ENCODE results near the gene GNAS-AS1. TPM values are rescaled to one million over a fixed set of nuclear protein-coding genes. Genes with fewer than 3 reads are reported as not detected.
A peak's percentile ranks its signal among the peaks of the same experiment; 100 is the strongest.

The GNAS-AS1 gene
- total RNA-seq, 1 donor from 2014 or later: 4.9 TPM

DNA sequence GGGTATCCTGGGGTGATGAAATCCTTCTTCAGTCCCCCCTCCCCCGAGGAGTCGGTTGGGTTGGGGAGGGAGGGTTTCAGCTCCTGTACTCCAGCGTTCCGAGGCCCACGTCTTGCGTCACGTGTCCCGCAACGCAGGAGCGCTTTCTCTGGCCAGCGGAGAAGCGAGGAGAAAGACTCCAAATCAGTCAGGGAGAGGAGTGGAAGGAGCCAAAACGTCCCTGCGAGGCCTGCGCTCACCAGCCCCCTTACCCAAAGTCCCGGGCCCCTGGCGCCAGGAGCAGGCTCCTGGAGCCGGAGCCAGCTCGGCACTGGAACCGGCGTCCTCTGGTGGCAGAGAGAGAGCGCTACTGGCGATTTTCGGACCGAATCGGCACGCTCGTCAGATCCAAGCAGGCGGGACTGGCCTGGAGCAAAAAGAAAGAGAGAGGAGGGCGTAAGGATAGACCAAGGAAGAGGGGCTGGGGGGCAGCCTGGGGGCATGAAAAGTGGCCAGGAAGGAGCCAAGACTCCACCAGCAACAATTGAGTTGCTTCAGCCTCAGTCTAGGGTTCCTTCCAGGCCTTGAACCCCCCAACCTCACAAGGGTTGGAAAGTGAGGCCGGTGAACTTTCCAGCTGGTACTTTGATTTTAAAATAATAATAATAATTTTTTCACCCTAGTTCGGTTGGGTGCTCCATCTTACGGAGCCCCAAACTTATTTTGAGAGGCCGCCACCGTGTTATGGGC lies 2.0 kb upstream of the GNAS-AS1 start, which contains the start of gene GNAS:
GNAS (plus strand) TSS at position 174 of the 729 bp plus-strand sequence.
- peak within 1 kb of the TSS; percentile 94 for H3K4me3 Mint-ChIP-seq (ENCODE audit: unreplicated experiment)
- DNase-seq (ENCODE audit: low spot score): peak; percentile 81
- H3K27ac Mint-ChIP-seq (ENCODE audit: unreplicated experiment): no peak within 1 kb of the TSS
- no peaks in the 10 kb centered on the region for H3K36me3 Mint-ChIP-seq (ENCODE audit: low read depth, unreplicated experiment)
- no peaks in the 10 kb centered on the region for H3K9me3 Mint-ChIP-seq (ENCODE audit: unreplicated experiment)
- peaks cover 34% of the 10 kb centered on the region for H3K4me1 Mint-ChIP-seq (ENCODE audit: unreplicated experiment)
- H3K27me3 Mint-ChIP-seq (ENCODE audit: unreplicated experiment): peaks cover 11% of the 10 kb centered on the region
- TF ChIP-seq, protein P1, sequence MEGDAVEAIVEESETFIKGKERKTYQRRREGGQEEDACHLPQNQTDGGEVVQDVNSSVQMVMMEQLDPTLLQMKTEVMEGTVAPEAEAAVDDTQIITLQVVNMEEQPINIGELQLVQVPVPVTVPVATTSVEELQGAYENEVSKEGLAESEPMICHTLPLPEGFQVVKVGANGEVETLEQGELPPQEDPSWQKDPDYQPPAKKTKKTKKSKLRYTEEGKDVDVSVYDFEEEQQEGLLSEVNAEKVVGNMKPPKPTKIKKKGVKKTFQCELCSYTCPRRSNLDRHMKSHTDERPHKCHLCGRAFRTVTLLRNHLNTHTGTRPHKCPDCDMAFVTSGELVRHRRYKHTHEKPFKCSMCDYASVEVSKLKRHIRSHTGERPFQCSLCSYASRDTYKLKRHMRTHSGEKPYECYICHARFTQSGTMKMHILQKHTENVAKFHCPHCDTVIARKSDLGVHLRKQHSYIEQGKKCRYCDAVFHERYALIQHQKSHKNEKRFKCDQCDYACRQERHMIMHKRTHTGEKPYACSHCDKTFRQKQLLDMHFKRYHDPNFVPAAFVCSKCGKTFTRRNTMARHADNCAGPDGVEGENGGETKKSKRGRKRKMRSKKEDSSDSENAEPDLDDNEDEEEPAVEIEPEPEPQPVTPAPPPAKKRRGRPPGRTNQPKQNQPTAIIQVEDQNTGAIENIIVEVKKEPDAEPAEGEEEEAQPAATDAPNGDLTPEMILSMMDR (IDR thresholded peaks at IDR 0.05; ENCODE audit: unreplicated experiment): no peak

DNA sequence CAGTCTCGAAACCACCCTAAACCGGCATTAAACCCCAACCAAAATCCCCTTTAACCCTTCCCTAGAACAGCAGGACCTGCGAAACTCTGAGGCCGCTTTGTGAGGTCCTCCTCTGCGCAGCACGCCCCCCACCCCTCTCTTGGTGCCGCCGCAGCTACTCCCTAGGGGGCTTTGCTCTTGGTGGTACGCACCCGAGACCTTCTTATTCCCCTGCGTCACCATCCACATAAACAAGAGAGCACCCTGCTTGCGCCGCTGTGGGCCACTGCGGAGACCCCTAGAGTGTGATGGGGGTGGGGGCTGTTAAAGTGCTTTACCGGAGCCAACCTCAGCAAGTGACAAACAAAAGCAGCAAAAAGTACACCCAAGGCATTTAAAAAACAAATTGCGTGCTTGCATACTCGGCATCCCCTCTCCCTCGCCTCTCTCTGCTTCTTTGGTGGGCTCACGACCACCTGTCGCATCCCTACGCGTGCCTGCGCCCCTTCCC lies 1.3 kb upstream of the GNAS-AS1 start:
- H3K9me3 Mint-ChIP-seq (ENCODE audit: unreplicated experiment): no peaks in the 10 kb centered on the region
- peaks cover 34% of the 10 kb centered on the region for H3K4me1 Mint-ChIP-seq (ENCODE audit: unreplicated experiment)
- no peak overlapping the region for H3K27ac Mint-ChIP-seq (ENCODE audit: unreplicated experiment)
- H3K36me3 Mint-ChIP-seq (ENCODE audit: low read depth, unreplicated experiment): no peaks in the 10 kb centered on the region
- peak overlapping the region; percentile 78 for H3K4me3 Mint-ChIP-seq (ENCODE audit: unreplicated experiment)
- no peak for DNase-seq (ENCODE audit: low spot score)
- H3K27me3 Mint-ChIP-seq (ENCODE audit: unreplicated experiment): peaks cover 9% of the 10 kb centered on the region
- TF ChIP-seq, protein P1 (IDR thresholded peaks at IDR 0.05; ENCODE audit: unreplicated experiment): no peak

DNA sequence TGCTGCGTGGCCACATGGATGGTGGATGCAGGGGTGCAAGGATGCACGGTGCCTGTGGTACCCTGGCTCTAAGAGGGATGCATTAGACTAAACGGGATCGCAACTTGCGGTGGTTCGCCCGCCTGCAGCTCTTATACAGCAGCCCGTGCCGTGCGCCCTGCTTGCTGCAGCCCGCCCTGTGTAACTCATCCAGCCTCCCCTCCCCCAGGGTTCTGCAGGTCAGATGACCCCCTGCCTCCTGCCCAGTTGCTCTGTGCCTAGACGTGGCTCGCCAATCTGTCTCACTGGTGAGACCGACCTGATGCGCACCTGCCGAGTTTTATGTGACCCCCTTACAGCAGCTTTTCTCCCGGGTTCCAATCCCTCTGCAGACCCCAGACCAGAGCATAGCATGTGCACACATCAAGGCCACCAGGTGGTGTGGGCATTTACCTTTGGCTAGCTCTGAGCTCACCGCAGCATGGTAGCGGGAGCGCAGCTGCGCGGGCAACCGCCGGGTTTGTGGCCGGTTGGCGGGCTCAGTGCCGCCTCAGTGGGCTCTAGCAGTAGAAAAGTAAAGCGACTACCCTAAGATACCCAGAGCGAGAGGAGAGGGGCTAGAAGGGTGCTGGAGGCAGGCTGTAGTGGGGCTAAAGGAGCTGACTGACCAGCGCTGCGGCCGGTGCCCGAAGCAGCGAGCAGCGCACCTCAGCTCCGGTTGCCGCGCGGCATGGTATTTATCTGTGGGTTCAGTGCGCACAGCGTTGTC lies 693 bp upstream of the GNAS-AS1 start:
- Mint-ChIP-seq H3K9me3 (ENCODE audit: unreplicated experiment) (no peaks in the 10 kb centered on the region), H3K4me1 (ENCODE audit: unreplicated experiment) (peaks cover 33% of the 10 kb centered on the region), H3K27ac (ENCODE audit: unreplicated experiment) (no peak overlapping the region), H3K4me3 (ENCODE audit: unreplicated experiment) (peak overlapping the region; percentile 94), H3K36me3 (ENCODE audit: low read depth, unreplicated experiment) (no peaks in the 10 kb centered on the region), H3K27me3 (ENCODE audit: unreplicated experiment) (peaks cover 9% of the 10 kb centered on the region)
- TF ChIP-seq, protein P1 (IDR thresholded peaks at IDR 0.05; ENCODE audit: unreplicated experiment): no peak
- no peak for DNase-seq (ENCODE audit: low spot score)

DNA sequence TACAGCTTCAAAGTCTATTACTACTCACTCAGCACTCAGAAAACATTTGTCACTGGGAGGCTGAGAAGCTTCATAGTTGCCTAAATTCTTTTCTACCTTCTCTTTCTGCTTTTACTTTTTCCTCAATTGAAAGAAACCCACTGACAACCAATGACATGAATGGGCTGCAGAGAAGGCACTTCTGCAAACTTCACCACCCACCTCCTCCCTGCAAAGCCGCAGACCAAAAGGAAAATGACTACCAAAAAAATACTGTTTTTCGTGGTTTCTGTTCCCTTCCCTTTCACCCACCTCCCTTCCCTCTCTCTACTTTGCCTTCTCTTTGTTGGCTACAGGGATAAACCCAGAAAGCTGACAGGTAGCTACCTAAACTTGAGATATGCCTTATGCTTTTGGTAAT lies 3.2 kb downstream of the GNAS-AS1 start:
- H3K27ac Mint-ChIP-seq (ENCODE audit: unreplicated experiment): no peak overlapping the region
- H3K36me3 Mint-ChIP-seq (ENCODE audit: low read depth, unreplicated experiment): peaks cover 1% of the 10 kb centered on the region
- H3K4me3 Mint-ChIP-seq (ENCODE audit: unreplicated experiment): no peak overlapping the region
- no peaks in the 10 kb centered on the region for H3K9me3 Mint-ChIP-seq (ENCODE audit: unreplicated experiment)
- no peak for DNase-seq (ENCODE audit: low spot score)
- H3K4me1 Mint-ChIP-seq (ENCODE audit: unreplicated experiment): peaks cover 48% of the 10 kb centered on the region
- peaks cover 10% of the 10 kb centered on the region for H3K27me3 Mint-ChIP-seq (ENCODE audit: unreplicated experiment)
- TF ChIP-seq, protein P1 (IDR thresholded peaks at IDR 0.05; ENCODE audit: unreplicated experiment): no peak
